ENCODE data around the gene CD300A.
"Not testable (repeated sequence)": the region's sequence is repeated elsewhere in the genome, so short reads cannot be mapped to it uniquely, and the experiment has no call there.

CD300A gene

GRCh38 chr17:74502861-74503260, 36.4 kb downstream of the CD300A start:
- no peak for DNase-seq
- Histone ChIP-seq H3K36me3 (no peaks in the 10 kb centered on the region), H3K4me1 (no peaks in the 10 kb centered on the region)

GRCh38 chr17:74503949-74504348, 37.5 kb downstream of the CD300A start:
- H3K27me3 ChIP-seq: peaks cover 28% of the 10 kb centered on the region
- H3K4me3 ChIP-seq (ENCODE audit: low read depth, low read length); H3K36me3 ChIP-seq; H3K9me3 ChIP-seq; DNase-seq; H3K4me1 ChIP-seq: not testable (repeated sequence)

More at GRCh38 chr17:74502861-74503260, 36.4 kb downstream of the CD300A start:
- Histone ChIP-seq H3K9me3 (no peaks in the 10 kb centered on the region), H3K4me3 (ENCODE audit: low read depth, low read length) (no peak overlapping the region), H3K27me3 (peaks cover 28% of the 10 kb centered on the region)
- no peak for TF ChIP-seq CTCF (IDR thresholded peaks at IDR 0.05; ENCODE audit: low read depth, low read length)

GRCh38 chr17:74508156-74508555, 41.7 kb downstream of the CD300A start:
- no peak for DNase-seq
- H3K9me3 ChIP-seq: no peaks in the 10 kb centered on the region
- no peaks in the 10 kb centered on the region for H3K4me1 ChIP-seq
- H3K4me3 ChIP-seq (ENCODE audit: low read depth, low read length): no peak overlapping the region
- no peaks in the 10 kb centered on the region for H3K36me3 ChIP-seq
- peaks cover 16% of the 10 kb centered on the region for H3K27me3 ChIP-seq
- no peak for TF ChIP-seq CTCF (IDR thresholded peaks at IDR 0.05; ENCODE audit: low read depth, low read length)

- Histone ChIP-seq H3K27me3 (peaks cover 5% of the 10 kb centered on the region), H3K36me3 (no peaks in the 10 kb centered on the region), H3K4me1 (no peaks in the 10 kb centered on the region), H3K9me3 (no peaks in the 10 kb centered on the region), H3K4me3 (ENCODE audit: low read depth, low read length) (no peak overlapping the region)
- DNase-seq: no peak
- no peak for TF ChIP-seq CTCF (IDR thresholded peaks at IDR 0.05; ENCODE audit: low read depth, low read length)
Measured at GRCh38 chr17:74512036-74512435, 45.6 kb downstream of the CD300A start.

GRCh38 chr17:74512624-74513091, 46.2 kb downstream of the CD300A start:
- Histone ChIP-seq H3K36me3 (no peaks in the 10 kb centered on the region), H3K4me3 (ENCODE audit: low read depth, low read length) (no peak overlapping the region), H3K4me1 (no peaks in the 10 kb centered on the region), H3K27me3 (no peaks in the 10 kb centered on the region; the same call in 1 of the 2 replicates), H3K9me3 (no peaks in the 10 kb centered on the region)
- TF ChIP-seq CTCF (IDR thresholded peaks at IDR 0.05; ENCODE audit: low read depth, low read length): no peak
- no peak for DNase-seq

GRCh38 chr17:74513987-74514631, 47.7 kb downstream of the CD300A start:
- Histone ChIP-seq H3K27me3 (no peaks in the 10 kb centered on the region; the same call in 1 of the 2 replicates), H3K4me3 (ENCODE audit: low read depth, low read length) (no peak overlapping the region), H3K9me3 (no peaks in the 10 kb centered on the region), H3K36me3 (no peaks in the 10 kb centered on the region), H3K4me1 (no peaks in the 10 kb centered on the region)
- no peak for TF ChIP-seq CTCF (IDR thresholded peaks at IDR 0.05; ENCODE audit: low read depth, low read length)
- DNase-seq: peak; percentile 25
